B cell (primary cell): ENCODE results near the gene UCKL1.

Source experiments
- EZH2 ChIP-seq: IDR thresholded peaks from 2 replicates; pipeline ENCODE4 v1.6.1; 2012; ENCODE audit warnings: borderline replicate concordance, low read depth, mild to moderate bottlenecking, moderate library complexity, low read length; ENCODE audit not compliant: insufficient read depth, poor library complexity, severe bottlenecking
- TF ChIP-seq, protein P1 (sequence below): fragments of 200-600 bp; IDR thresholded peaks from one replicate; pipeline ENCODE4 v1.8.0; 2022; ENCODE audit warnings: antibody characterized with exemption, mild to moderate bottlenecking

GRCh38 chr20:63958964-63959698 is 2.9 kb upstream of the UCKL1 start:
- no peak for TF ChIP-seq EZH2
- TF ChIP-seq, protein P1, sequence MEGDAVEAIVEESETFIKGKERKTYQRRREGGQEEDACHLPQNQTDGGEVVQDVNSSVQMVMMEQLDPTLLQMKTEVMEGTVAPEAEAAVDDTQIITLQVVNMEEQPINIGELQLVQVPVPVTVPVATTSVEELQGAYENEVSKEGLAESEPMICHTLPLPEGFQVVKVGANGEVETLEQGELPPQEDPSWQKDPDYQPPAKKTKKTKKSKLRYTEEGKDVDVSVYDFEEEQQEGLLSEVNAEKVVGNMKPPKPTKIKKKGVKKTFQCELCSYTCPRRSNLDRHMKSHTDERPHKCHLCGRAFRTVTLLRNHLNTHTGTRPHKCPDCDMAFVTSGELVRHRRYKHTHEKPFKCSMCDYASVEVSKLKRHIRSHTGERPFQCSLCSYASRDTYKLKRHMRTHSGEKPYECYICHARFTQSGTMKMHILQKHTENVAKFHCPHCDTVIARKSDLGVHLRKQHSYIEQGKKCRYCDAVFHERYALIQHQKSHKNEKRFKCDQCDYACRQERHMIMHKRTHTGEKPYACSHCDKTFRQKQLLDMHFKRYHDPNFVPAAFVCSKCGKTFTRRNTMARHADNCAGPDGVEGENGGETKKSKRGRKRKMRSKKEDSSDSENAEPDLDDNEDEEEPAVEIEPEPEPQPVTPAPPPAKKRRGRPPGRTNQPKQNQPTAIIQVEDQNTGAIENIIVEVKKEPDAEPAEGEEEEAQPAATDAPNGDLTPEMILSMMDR: no peak
